Bronchial epithelial cell (primary cell): ENCODE results near the gene RMDN2. TPM values are rescaled to one million over a fixed set of nuclear protein-coding genes. Genes with fewer than 3 reads are reported as not detected.
"Not testable (repeated sequence)": the region's sequence is repeated elsewhere in the genome, so short reads cannot be mapped to it uniquely, and the experiment has no call there.

ENCODE experiments used
- DNase-seq: peaks from one replicate; pipeline ENCODE4 v3.0.0-alpha.2; 2010; ENCODE audit warnings: low read depth
- FAIRE-seq: peaks from 2 replicates; lab custom pipeline; 2011; peaks lifted over from hg19 to GRCh38; lab: Jason Lieb, UNC
- H3K27me3 ChIP-seq: 2 replicates; pipeline ENCODE4 v1.5.1; 2011; ENCODE audit warnings: low read length; ENCODE audit not compliant: control insufficient read depth, insufficient read depth
- H3K36me3 ChIP-seq: 2 replicates; pipeline ENCODE4 v1.5.1; 2011; ENCODE audit warnings: low read length; ENCODE audit not compliant: control insufficient read depth, insufficient read depth
- H3K4me3 ChIP-seq: 2 replicates; pipeline ENCODE4 v1.5.1; 2011; ENCODE audit warnings: mild to moderate bottlenecking, low read depth, low read length, control low read depth
- CTCF ChIP-seq: IDR thresholded peaks from 2 replicates; pipeline ENCODE4 v1.5.1; 2011; ENCODE audit warnings: mild to moderate bottlenecking, moderate library complexity, low read length, control low read depth, inconsistent platforms; ENCODE audit not compliant: insufficient read depth, severe bottlenecking
- total RNA-seq: library from RNA; depleted of rRNA; stranded (reverse); fragments of >200 nt; gene quantifications from 2 replicates; pipeline ENCODE4 v1.2.1, GENCODE V29; 2014

RMDN2 gene
- total RNA-seq, 1 donor from 2014 or later: 1.3 TPM

DNA sequence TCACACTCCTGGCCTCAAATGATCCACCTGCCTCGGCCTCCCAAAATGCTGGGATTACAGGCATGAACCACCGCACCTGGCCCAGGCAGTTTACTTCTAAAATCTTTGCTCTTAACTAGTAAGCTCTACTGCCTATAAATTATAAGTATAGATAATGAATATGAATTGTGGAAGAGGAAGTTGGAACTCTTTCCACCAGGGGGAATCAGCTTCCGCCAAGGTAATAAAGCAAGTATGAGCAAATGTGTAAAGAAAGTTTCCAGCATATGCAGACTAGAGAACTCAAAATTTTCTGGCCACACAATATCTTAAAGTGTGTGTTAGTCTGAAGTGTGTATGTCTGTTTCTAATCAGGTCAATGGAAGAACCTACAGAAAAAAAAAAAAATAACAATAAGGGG lies 68.1 kb downstream of the RMDN2 start:
- peak; percentile 27 for DNase-seq
- TF ChIP-seq CTCF: no peak
- Histone ChIP-seq H3K27me3 (no peaks in the 10 kb centered on the region), H3K36me3 (no peaks in the 10 kb centered on the region), H3K4me3 (no peak overlapping the region)
- no peak for FAIRE-seq

DNA sequence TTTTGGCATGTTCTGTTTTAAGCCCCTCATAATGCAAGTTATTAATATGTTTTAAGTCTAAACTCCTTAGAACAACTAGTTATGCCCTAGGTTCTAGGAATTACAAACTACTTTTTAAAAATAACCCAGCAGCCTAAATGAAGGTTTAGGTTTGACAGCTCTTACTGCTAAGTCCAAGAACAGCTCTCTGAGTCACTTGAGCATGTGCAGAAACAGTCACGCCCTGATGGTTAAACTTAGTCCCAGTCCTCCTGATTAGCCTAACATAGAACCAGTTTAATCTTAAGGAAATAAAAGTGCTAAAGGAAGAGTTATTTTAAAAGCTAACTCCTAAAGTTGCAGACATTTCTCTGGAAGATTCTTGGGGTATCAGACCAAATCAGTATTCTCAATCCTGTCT lies 72.5 kb downstream of the RMDN2 start:
- H3K4me3 ChIP-seq: no peak overlapping the region
- FAIRE-seq: no peak
- no peak for TF ChIP-seq CTCF
- no peaks in the 10 kb centered on the region for H3K36me3 ChIP-seq
- H3K27me3 ChIP-seq: no peaks in the 10 kb centered on the region
- peak; percentile 30 for DNase-seq

GRCh38 chr2:38000485-38001222 lies 75.6 kb downstream of the RMDN2 start:
- no peak for TF ChIP-seq CTCF
- H3K36me3 ChIP-seq: no peaks in the 10 kb centered on the region
- no peak for DNase-seq
- FAIRE-seq: peak; percentile 90
- H3K27me3 ChIP-seq: no peaks in the 10 kb centered on the region
- no peak overlapping the region for H3K4me3 ChIP-seq

- not testable (repeated sequence) for H3K36me3 ChIP-seq, DNase-seq, H3K27me3 ChIP-seq, FAIRE-seq, H3K4me3 ChIP-seq
Observed at GRCh38 chr2:38010187-38010586, 85.1 kb downstream of the RMDN2 start.

GRCh38 chr2:38010995-38011394 lies 85.9 kb downstream of the RMDN2 start:
- no peak overlapping the region for H3K4me3 ChIP-seq
- DNase-seq (peak; percentile 5), FAIRE-seq (no peak)
- no peak for TF ChIP-seq CTCF
- no peaks in the 10 kb centered on the region for H3K36me3 ChIP-seq
- no peaks in the 10 kb centered on the region for H3K27me3 ChIP-seq

GRCh38 chr2:38013158-38013752 lies 88.2 kb downstream of the RMDN2 start:
- H3K27me3 ChIP-seq: no peaks in the 10 kb centered on the region
- H3K36me3 ChIP-seq: no peaks in the 10 kb centered on the region
- H3K4me3 ChIP-seq: no peak overlapping the region
- peak; percentile 89 for DNase-seq
- TF ChIP-seq CTCF: no peak
- FAIRE-seq: no peak
